ENCODE results near the gene MEN1.

Gene MEN1

DNA sequence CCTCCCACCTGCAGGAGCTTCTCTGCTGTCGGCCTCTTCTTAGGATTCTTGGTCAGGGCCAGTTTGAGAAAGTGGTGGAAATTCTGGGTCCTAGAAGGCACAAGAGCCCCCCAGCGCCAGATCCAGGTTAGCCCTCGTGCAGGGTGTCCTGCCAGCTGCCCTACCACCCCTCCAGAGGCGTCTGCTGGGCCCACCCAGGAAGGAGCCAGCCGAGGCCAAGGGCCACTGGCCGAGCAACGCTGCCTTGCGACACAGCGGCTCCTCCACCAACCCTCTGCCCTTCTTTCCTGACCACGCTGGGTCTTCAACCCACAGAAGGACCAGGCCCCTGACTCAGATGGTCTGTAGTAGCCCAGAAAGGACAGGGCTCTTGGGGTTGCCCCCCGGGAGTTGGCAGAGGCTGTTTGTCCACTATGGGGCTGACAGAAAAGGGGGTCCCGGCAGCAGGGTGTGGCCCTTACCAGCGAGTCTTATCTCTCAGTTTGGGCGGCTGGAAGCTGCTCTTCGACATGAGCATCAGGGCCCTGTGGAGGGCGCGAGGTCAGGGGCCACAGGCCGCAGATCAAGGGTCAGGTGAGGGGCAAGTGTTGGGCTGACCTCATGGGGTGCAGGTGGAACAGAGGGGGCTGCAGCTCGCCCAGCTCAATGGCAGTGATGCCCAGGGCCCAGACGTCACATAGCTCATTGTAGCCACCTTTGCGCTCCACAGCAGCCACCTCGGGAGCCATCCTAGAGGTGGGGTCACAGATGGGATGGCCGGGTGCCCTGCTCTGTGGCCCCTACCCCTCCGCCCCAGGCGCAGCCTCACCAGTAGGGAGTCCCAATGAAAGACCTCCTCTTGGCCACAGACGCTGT lies 9.8 kb downstream of the MEN1 start:
- no peak for DNase-seq

DNA sequence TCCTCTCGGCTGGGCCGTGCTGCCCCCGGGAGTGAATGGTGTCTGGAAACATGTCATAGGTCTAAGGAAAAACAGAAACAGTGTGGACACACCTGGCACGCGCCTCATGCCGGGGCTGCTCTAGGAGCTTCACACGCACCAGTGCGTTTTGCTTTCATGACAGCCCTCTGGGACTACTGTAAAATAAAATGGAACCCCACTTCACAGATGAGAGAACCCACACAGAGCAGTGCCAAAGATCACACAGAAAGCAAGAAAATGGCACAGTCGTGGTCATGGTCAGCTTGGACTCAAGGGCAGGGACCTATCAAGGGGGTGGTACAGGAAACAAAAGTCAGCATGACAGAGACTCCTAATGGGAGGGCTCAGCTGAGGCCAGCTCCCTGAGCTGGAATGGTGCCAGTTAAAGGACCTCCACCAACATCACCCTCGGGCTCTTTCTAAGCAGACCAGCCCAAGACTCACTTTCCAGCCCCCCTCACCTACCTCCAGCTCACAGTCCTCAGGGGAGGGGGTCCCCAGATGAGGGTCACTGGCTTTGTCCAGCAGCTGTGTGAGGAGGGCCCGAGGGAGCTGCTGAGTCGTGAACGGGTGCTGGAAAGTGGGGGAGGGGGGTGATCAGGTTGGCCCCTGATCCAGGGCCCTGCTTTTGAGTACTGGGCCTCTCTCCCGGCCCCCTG lies 10.6 kb downstream of the MEN1 start:
- no peak for DNase-seq

DNA sequence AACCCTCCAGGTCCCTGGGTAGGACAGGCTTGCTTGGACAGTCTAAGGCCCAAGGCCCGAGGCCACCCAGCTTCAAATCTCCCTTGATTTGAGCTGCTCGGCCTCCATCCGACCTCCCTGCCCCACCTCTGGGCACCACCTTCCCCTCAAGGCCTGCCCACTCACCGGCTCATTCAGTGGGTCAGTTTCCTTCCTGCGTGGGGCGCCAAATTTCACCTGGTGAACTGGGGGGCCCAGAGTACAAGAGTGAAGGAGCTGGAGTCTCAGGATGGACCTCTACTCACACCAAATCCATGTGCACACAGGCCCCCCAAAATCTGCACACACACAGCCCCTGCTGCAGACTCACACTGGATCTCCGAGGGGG lies 11.1 kb downstream of the MEN1 start:
- DNase-seq, result no peak

DNA sequence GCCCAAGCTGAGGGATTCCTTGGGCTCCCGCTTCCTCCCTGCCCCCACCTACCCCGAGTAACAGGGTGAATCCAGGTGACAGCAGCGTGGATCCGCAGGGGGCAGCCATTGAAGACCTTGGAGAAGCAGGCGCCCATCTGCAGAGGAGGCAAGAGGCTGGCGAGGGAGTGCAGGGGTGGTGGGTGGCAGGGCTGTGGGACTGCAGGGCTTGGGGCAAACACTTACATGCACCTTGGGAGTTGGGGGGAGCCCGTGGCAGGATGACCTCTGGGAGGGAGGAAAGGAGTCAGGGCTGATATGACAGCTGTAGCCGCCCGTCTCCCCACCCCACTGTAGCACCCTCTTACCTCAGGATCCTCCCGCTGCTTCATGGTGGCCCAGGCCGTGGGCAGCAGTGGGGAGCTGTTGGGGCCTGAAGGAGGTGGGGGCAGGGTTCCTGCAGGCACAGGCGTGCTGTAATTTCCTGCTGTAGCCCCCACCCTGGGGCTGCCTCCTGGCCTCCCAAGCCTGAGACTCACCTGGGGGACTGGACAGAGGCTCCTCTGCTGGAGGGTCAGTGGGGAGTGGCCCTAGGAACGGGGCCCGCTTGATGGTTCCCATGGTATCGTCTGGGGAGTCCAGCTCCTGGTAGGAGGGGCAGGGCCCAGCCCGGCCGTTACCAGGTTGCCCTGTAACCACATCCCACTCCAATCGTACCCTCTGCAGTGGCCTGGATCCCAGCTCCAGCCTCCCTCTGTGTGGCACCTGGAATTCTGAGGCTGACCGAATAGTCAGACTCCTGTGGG lies 13.4 kb downstream of the MEN1 start:
- DNase-seq, result no peak

DNA sequence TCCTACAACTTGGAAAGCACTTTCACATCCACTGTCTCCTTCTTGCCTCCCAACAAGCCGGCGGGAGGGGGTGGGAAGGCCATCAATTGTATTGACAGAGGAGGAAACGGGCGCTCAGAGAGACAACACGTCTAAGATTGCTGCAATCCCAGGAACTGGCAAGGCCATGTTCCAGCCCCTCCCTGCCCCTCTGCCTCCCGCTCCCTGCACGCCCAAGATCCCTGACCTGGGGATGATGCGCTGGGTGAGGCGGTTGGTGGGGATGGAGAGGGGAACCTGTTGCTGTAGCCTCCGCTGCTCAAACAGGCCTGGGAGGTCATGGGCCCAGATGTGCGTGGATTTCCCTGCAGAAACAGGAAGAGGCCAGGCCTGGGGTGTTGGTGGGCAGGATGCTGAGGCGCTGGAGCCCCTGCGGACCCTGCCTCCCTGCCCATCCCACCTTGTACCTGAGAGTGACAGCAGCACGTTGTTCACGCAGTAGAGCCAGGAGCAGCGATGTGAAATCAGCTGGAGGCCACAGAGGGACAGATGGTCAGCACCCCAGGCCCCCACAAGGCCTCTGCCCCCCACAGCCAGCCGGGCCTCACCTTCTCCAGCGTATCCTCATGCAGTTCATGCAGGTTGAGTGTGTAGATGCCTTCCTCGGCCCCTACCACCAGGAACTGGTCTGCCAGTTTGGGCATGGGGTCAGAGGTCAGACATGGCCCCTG lies 14.1 kb downstream of the MEN1 start:
- DNase-seq, result no peak

DNA sequence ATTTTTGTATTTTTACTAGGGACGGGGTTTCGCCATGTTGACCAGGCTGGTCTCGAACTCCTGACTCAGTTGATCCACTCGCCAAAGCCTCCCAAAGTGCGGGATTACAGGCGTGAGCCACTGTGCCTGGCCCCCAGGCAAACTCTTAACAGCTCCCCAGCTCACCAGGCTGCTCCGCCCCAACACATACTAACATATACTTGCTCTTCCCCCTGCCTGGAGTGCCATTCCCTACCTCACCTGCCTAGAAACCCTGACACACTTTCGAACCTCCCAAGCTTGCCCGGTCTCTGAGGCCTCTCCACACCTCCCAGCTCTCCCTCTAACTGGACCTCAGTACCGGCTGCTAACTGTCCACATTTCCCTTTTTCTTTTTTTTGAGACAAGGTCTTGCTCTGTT lies 15.8 kb downstream of the MEN1 start:
- DNase-seq, result no peak

DNA sequence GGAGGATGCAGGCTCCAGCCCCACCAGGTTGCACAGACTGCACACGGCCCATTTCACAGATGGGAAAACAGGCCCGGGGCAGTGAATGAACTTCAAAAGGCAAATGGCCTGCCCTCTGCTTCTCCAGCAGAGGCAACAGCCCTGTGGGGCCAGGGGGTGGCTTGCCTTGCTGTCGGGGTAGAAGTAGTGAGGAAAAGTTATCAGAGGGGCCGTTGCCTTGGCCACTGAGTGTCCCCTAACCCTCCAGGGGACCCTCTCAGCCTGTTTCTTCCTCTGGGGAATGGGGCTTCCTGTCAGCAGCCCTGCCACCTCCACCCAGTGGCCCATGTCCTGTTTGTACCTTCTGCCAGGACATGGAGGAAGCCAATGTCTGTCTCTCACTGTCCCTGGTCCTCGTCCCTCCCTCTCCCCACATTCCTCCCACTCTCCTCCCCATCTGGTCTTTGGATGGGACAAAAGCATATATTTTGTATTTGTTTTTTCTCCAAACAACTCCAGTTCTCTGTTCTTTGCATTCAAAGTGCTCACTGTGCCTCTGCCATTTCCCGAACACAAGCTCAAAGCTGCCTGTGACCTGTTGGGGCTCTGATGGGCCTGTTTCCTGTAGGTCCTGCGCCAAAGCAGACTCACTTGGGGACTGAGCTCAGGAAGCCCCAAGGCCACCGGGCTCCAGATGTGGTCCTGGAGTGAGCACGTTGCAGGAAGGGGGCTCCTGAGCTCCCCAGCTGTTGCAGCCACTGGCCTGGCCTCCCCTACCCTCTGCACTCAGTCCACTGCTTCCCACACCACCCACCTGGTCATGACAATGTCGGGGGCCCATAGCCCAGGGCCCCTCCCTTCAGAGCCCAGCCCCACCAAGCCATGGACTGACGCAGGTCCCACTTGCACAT lies 16.8 kb downstream of the MEN1 start:
- DNase-seq, result no peak

DNA sequence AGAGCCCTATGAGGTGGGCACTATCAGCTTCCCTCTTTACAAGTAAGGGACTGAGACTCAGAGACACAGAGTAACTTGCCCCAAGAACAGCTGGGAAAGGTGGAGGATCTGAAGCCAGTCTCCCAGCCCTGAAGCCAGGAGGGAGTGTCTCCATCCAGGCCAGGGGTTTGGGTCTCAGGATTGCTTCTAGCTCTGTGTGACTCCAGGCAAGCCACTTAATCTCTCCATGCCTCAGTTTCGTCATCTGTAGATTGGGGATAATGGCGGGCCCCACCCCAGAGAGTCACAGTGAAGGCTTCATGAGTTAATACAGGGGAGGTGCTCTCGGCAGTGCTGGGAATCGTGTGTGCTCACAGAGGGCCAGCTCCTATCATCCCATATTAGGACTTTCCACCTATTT lies 17.9 kb downstream of the MEN1 start:
- no peak for DNase-seq

DNA sequence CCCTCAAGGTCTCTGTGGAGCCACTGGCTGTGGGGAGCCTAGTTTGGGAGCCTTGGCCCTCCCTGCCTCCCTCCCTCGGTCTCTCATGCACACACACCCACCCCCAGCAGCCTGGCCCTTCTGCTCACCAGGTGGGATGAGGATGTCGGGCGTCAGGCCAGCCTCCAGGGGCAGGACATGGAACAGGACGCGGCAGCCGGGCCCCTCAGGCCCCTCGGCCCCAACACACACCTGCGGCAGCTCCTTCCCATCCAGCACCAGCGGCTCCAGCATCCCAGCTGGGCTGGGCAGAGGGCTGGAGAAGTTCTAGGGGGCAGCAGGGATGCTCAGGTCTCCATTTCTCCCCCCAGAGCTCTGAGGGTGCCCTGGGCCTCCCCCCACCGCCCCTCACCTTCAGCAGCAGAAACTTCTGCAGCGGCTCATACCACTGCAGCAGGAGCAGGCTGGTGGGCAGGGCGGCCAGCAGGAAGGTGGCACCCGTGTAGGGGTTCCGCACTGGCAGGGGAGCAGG lies 18.5 kb downstream of the MEN1 start:
- no peak for DNase-seq

DNA sequence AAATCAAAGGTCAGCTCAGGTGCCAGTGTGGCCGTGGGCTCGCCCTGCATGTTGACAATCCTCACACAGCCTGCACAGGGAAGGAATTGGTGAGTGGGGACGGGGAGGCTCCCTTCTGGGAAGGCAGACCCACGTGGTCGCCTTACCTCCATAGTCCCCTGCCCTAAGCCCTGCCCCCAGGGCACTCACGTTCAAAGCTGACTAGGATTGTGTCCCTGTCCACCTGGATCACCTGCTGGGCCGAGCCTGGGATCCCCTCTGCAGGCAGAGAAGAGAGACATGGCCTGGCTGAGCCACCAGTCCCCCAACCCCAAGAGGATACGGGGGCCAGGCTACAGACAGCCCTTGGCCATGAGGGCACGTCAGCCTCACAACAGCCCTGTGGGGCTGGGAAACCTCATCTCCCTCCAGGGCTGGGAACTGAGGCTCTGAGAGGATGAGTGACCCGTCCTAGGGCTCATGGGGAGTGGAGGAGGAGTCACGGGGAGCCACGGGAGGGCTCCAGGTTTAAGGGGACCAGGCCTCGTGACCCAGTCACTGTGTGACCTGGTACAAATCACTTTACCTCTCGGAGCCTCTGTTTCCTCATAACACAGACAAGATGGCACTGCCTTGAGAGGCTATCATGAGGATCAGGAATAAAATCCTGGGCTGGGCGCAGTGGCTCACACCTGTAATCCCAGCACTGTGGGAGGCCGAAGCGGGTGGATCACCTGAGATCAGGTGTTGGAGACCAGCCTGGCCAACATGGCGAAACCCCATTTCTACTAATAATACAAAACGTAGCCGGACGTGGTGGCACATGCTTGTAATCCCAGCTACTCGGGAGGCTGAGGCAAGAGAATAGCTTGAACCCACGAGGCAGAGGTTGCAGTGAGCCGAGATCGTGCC lies 19.9 kb downstream of the MEN1 start:
- no peak for DNase-seq

DNA sequence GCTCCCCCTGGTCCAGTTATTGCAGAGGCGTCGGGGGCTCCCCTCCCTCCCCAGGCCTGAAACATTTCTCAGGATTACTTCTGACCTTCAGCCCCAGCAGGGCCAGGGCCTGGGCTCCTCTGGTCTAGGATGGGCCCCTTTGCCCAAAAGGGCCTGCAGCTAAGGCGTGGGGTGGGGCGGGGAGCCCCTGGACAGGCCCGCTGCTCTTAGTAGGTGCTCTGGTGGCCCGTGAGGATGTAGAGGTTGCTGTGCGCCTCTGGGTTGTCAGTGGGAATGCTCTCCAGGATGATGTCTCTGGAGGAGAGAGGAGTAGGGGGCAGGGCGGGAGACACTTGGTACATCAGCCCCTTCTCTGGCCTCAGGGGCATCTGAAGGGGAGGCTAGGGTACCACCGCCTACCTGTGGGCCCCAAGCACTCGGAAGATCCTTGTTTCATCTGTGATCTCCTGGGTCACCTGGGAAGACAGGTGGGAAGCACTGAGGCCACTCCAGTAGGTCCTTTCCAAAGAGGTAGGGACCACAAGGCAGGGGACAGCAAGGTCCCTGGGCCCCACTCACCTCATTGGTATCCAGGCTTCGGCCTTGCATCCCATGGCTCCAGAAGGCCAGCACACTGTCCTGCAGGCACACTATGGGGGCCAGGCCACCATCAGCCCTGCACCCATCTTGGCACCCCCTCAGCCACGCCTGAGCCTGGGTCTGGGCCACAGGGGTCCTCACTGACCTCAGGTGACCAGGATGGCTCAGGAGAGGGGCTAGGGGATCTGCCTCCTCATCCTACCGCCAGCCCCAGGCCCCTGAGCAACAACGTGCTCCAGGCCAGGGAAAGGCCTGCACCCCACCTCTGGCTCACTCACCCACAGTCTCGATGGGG lies 20.8 kb downstream of the MEN1 start:
- no peak for DNase-seq

DNA sequence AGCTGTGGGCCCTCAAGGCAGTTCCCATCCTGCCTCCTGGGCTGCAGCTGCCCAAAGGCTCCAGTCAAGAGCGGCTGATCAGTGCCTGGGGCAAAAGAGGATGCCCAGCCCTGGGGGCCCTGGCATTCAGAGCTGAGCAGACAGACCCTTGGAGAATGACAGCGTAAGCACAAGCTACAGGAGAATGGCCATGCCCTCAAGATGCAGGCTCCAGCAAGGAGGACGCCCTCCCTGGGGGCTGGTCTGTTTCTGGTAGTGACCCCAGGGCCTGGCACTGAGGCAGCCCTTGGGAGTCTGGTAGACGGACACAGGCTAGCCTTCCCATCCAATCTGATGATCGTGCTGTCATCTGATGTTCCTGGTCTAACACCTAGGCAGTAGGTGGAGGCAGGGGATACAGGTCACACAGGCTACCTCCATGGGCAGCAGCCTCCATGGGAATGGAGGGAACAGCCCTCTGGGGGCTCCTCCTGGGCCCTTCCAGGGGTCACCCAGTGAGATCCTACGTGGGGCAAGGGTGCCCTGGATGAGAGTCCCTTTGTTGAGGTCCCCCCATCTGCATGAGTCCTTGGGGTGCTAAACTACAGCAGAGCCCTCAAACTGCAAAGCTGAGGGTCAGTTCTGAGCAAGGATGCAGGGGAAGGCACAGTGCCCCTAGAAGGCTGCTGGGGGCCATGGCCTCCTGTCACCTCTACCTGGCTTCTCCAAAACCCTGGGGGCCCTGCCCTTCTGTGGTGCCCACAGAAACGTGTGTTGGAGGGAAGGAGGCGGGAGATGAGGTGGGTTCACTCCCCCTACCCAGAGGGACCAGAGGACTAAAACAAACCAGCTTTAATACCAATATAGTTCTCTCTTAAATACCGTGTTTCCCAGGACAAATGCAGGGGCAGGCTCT lies 21.8 kb downstream of the MEN1 start:
- DNase-seq, result no peak

DNA sequence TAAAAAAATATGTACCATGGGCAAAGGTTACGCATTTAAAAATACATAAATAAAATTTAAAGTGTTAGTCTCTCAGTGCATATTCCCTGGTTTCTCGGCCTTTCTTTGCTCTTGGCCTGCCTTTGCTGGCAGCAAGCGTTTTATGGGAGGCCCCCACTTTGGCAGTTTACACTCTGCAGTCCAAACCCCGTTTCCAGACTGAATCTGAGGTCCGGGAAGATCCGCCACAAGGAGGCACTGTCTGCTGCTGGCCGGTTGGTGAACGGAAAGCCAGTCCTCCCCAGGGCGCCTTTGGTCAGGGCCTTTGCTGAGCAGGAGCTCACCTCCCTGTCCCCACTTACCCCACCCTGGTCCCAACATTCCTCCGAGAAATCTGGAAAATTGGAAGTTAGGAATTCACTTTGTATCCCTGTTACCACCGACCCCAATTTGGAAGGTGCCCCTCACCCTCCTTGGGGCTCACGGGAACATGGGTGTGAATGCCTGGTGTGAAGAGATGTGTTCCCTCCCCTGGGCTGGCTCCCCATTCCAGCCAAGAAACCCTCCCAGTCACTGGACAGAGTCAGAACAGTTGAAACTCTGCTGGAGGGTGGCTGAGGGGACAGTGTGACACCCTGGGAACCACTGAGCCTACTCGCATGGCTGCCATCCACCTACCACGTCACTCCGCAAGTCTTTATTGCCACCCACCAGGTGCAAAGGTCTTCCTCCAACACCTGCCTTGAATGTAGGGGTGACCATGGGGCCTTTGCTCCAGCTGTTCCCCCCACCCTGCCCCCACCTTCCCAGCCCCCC lies 22.6 kb downstream of the MEN1 start:
- DNase-seq, result peak in 5 of 6 experiments; percentile 35 to 66 (median 49)

DNA sequence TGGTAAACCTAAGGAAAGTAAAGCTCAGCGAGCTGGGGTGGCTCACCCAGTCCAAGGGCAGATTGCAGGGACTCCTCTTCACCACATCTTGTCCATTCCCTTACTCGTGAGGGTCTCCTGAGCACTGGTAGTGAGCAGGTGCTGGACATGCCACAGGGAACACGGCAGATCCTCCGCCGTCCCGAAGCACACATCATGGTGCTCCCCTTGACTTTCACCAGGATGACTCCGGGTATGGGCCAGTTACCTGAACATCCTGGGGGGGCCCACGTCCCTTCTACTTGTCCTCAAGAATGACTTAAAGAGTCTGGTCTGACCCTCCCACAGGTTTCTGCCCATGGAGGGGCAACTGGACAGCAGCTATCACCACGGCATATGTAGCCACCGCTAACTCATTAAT lies 24.0 kb downstream of the MEN1 start:
- DNase-seq, result no peak

DNA sequence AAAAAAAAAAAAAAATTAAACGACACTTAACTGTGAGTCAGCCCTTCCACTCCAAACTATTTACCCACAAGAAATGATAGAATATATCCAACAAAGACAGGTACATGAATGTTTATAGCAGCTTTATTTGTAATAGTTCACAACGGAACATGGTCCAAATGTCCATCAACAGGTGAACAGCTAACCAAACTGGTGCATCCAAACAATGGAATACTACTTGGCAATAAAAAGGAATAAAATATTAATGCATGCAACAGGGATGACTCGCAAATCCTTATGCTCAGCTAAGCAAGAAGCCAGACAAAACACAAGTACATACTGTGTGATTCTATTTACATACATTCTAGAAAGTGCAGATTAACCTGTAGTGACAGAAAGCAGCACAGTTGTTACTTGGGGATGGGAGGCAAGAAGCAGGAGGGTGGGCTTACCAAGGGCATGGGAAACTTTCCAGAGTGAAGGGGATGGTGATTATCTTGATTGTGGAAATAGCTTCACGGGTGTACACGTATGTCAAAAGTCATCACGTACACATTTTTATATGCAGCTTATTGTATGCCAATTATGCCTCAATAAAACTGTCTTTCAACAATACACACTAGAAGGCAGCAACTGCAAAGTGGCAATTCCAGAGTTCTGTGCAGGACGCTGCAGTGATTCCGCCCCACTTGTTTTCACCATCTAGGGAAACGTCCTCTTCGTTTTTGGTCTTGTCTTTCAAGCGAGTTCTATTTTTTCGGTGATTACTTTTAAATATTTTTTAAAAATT lies 25.4 kb downstream of the MEN1 start:
- DNase-seq, result no peak

DNA sequence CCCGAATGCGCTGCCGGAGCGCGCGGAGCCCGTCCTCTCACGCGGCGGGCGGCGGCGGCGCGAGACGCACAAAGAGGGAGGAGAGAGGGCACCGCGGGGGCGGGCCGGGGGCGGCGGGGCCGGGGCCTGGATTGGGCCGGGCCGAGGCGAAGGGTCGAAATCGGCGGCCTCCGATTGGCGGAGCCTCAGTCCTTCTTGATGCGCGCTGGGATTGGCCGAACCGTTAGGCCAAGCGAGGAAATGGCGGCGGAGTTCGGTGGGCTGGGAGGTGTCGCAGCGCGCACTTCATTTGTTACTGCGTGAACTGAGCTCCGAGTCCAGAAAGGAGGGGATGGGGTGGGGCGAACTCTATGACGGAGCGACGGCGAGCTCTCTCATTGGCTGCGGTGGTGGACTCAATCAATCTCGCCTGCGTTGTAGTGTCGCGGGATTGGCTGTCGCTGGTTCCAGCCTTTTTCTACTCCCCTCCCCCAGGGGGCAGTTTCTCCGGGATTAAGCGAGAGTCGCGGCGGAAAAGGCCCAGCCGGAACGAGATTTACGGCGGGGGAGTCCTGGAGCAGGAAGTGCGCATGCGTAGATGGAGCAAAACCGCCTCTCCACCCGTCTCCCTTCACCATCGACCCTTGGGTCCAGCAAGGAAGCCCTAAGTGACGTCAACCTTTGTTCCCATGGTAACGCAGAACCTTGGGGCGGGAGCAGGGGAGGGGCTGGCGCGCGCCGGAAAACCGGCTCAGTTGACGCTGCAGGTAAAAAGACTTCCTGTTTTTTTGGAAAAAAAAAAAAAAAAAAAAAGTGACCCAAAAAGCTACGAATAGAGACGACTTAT lies 31.7 kb downstream of the MEN1 start, which contains the start of gene SF1:
Gene SF1, minus strand, starts transcription at position 70 of the 826 bp plus-strand sequence. CDS start 150 bp downstream, outside the sequence.
- peak; percentile 96 to 100 (median 100) for DNase-seq

Data from stimulated activated naive CD4-positive, alpha-beta T cell (primary cell).